Testis (tissue), 2 donors: ENCODE data around the gene TSHZ3.

Experiments used
- POLR2A ChIP-seq: fragments of 450-650 bp; IDR thresholded peaks from one replicate; pipeline ENCODE4 v1.6.1; 2017; ENCODE audit warnings: antibody characterized with exemption, mild to moderate bottlenecking, moderate library complexity
- TF ChIP-seq, protein P1 (sequence below), 3 experiments: fragments of 450-650 bp in 2 of 3; fragments of 200-600 bp in 1 of 3; sonication (generic) in 1 of 3; IDR thresholded peaks; one replicate each; pipeline ENCODE4 v1.5.1; 2016 to 2019; ENCODE audit warnings: antibody characterized with exemption in 3 of 3, mild to moderate bottlenecking in 2 of 3, moderate library complexity in 1 of 3

DNA sequence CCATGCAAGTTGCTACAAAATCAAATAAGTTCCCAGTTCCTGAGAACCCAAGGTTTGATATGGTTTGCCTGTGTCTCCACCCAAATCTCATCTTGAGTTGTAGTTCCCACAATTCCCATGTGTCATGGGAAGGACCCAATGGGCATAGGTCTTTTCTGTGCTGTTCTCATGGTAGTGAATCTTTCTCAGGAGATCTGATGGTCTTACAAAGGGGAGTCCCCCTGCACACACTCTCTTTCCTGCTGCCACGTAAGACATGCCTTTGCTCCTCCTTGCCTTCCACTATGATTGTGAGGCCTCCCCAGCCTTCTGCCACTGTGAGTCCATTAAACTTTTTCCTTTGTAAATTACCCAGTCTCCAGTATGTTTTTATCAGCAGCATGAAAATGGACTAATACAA is 28.5 kb upstream of the TSHZ3 start:
- TF ChIP-seq, protein P1, sequence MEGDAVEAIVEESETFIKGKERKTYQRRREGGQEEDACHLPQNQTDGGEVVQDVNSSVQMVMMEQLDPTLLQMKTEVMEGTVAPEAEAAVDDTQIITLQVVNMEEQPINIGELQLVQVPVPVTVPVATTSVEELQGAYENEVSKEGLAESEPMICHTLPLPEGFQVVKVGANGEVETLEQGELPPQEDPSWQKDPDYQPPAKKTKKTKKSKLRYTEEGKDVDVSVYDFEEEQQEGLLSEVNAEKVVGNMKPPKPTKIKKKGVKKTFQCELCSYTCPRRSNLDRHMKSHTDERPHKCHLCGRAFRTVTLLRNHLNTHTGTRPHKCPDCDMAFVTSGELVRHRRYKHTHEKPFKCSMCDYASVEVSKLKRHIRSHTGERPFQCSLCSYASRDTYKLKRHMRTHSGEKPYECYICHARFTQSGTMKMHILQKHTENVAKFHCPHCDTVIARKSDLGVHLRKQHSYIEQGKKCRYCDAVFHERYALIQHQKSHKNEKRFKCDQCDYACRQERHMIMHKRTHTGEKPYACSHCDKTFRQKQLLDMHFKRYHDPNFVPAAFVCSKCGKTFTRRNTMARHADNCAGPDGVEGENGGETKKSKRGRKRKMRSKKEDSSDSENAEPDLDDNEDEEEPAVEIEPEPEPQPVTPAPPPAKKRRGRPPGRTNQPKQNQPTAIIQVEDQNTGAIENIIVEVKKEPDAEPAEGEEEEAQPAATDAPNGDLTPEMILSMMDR (IDR thresholded peaks at IDR 0.05), result no peak
- TF ChIP-seq POLR2A, result no peak
